Chondrocyte (in vitro differentiated cells): ENCODE data around the gene ATCAY. TPM values are rescaled to one million over a fixed set of nuclear protein-coding genes. Genes with fewer than 3 reads are reported as not detected.
"Not testable (repeated sequence)": the region's sequence is repeated elsewhere in the genome, so short reads cannot be mapped to it uniquely, and the experiment has no call there.

Experiments used
- DNase-seq: peaks from one replicate; pipeline ENCODE4 v3.0.0; 2021; ENCODE audit warnings: mixed read lengths, low spot score
- H3K27ac Mint-ChIP-seq: one replicate; pipeline ENCODE4 v1.8.0; 2021; ENCODE audit warnings: mild to moderate bottlenecking, moderate library complexity, mixed read lengths; ENCODE audit not compliant: unreplicated experiment
- H3K27me3 Mint-ChIP-seq: 2 replicates; pipeline ENCODE4 v1.8.0; 2021; ENCODE audit warnings: low read depth, mixed read lengths
- H3K36me3 Mint-ChIP-seq: 2 replicates; pipeline ENCODE4 v1.8.0; 2021; ENCODE audit warnings: low read depth, mixed read lengths
- H3K4me1 Mint-ChIP-seq: 2 replicates; pipeline ENCODE4 v1.8.0; 2021; ENCODE audit warnings: low read depth, mild to moderate bottlenecking, mixed read lengths
- H3K4me3 Mint-ChIP-seq: one replicate; pipeline ENCODE4 v1.8.0; 2021; ENCODE audit warnings: mild to moderate bottlenecking, moderate library complexity, mixed read lengths; ENCODE audit not compliant: unreplicated experiment
- H3K9me3 Mint-ChIP-seq: 2 replicates; pipeline ENCODE4 v1.8.0; 2021; ENCODE audit warnings: low read depth, mixed read lengths
- CTCF ChIP-seq: fragments of 200-600 bp; sonication (generic); IDR thresholded peaks from 2 replicates; pipeline ENCODE4 v1.5.0; 2021; ENCODE audit warnings: antibody characterized with exemption, mild to moderate bottlenecking, moderate library complexity
- total RNA-seq: library from RNA; stranded (reverse); gene quantifications from 3 replicates; pipeline ENCODE4 v1.2.1, GENCODE V29; 2021

Gene ATCAY
- total RNA-seq, 1 donor from 2014 or later: not detected

DNA sequence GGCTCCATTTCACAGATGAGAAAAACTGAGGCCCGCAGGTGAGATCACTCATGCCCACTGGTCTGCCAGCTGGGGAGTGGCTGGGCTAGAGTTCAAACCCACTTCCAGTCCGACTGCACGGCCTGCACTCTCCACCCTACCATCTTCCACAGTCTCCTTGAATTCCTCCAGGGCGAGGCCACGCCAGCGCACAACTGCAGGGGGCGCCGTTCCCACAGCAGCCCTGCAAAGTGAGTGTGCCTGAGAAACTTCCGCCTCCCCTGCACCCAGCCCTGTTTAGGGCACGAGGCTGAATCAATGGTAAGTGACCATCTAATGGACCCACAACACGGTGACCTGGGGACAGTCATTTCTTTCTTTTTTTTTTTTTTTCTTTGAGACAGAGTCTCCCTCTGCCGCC, 829 bp upstream of the ATCAY start:
- DNase-seq: no peak
- H3K27ac Mint-ChIP-seq: no peak overlapping the region

DNA sequence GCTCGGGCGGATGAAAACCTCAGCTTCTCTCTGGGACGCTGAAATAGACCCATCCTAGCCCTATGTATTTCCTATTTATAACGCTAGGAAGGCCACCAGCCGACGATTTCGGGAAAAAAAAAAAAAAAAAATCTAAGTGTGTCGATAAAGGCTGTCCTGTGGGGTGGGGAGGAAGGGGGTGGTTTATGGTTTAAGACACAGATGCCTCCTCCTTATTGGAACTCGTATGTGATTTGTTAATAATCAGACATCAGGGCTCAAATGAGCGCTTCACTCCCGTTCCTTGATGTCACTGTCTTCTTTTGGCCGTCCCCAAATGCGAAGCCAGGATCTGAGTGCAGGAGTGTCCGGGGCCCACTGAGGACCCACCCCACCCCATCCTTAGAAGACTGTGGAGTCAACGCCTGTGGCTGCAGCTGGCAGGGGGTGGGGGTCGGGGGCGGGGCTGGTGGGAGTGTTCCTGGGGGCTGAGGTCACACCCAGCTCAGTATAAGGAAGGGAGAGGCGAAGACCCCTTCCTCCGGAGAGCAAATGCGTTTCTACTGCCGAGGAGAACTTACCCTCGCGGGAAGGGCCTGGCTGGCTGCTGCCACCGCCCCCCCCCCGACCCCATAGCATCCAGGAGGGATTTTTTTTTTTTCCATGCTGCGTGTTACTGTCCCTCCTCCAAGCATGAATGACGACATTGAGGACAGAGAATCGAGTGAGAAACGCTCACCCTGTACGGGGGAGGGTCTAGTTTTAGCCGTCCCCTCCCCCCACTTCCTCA, 971 bp downstream of the ATCAY start:
- no peaks in the 10 kb centered on the region for H3K9me3 Mint-ChIP-seq
- H3K4me1 Mint-ChIP-seq: peaks cover 6% of the 10 kb centered on the region
- DNase-seq: no peak
- H3K4me3 Mint-ChIP-seq: no peak overlapping the region
- H3K27ac Mint-ChIP-seq: no peak overlapping the region
- H3K36me3 Mint-ChIP-seq: no peaks in the 10 kb centered on the region
- TF ChIP-seq CTCF: no peak
- H3K27me3 Mint-ChIP-seq: peaks cover 36% of the 10 kb centered on the region

More for the DNA sequence above, 829 bp upstream of the ATCAY start:
- TF ChIP-seq CTCF: peak; percentile 29
- Mint-ChIP-seq H3K36me3 (no peaks in the 10 kb centered on the region), H3K4me1 (peaks cover 6% of the 10 kb centered on the region), H3K9me3 (no peaks in the 10 kb centered on the region), H3K4me3 (no peak overlapping the region), H3K27me3 (peaks cover 36% of the 10 kb centered on the region)

GRCh38 chr19:3882041-3882384, 1.5 kb downstream of the ATCAY start:
- Mint-ChIP-seq H3K4me3 (no peak overlapping the region), H3K27ac (no peak overlapping the region), H3K4me1 (peaks cover 6% of the 10 kb centered on the region), H3K27me3 (peaks cover 36% of the 10 kb centered on the region), H3K9me3 (no peaks in the 10 kb centered on the region), H3K36me3 (no peaks in the 10 kb centered on the region)
- no peak for TF ChIP-seq CTCF
- DNase-seq: no peak

GRCh38 chr19:3890591-3890990, 10.1 kb downstream of the ATCAY start:
- Mint-ChIP-seq H3K4me3 (no peak overlapping the region), H3K4me1 (no peaks in the 10 kb centered on the region), H3K27me3 (peaks cover 10% of the 10 kb centered on the region), H3K9me3 (no peaks in the 10 kb centered on the region), H3K36me3 (no peaks in the 10 kb centered on the region), H3K27ac (no peak overlapping the region)
- DNase-seq: no peak
- TF ChIP-seq CTCF: no peak

DNA sequence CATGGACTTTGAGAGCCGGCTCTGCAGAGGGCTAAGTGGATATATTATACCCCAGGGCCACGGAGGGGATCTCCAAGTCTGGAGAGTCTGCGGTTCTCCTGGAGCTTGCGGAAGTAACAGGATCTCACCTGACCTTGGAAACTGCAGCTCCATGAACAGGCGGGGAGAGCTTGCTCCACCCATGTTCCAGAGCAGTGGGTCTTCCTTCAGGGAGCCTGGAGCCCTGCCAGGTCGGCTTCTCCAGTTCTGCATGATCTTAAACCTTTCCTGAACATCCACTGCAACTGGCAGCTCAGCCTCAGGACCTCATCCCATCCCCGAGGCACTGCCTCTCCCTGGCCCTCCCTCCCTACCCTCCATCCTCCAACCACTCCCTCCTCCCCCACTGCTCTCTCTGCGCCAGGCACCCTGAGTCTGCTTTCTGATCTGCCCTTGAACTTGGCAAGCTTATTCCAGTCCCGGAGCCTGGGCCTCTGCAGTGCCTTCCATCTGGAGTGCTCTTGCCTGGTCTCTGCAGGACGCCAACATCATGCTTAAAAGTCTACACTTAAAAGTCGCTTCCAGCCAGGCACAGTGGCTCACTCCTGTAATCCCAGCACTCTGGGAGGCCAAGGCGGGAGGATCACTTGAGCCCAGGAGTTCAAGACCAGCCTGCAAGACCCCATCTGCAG, 13.2 kb downstream of the ATCAY start:
- TF ChIP-seq CTCF: no peak
- H3K36me3 Mint-ChIP-seq: no peaks in the 10 kb centered on the region
- DNase-seq: no peak
- no peaks in the 10 kb centered on the region for H3K4me1 Mint-ChIP-seq
- H3K27ac Mint-ChIP-seq: no peak overlapping the region
- H3K4me3 Mint-ChIP-seq: no peak overlapping the region
- H3K27me3 Mint-ChIP-seq: peaks cover 18% of the 10 kb centered on the region
- peaks cover 3% of the 10 kb centered on the region for H3K9me3 Mint-ChIP-seq

DNA sequence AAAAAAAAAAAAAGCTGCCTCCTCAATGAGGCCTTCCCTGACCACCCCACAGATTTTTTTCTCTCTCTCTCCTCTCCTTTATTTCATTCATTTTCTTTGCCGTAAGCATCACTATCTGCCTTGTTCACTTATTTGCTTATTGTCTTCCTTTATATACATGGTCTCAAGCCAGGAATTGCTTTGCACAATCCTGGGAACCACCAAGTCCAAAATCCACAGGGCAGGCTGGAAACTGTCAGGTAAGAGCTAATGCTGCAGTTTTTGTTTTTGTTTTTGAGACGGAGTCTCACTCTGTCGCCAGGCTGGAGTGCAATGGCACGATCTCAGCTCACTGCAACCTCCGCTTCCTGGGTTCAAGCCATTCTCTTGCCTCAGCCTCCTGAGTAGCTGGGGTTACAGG, 14.5 kb downstream of the ATCAY start:
- not testable (repeated sequence) for DNase-seq, H3K36me3 Mint-ChIP-seq, H3K27ac Mint-ChIP-seq

More for the DNA sequence above, 14.5 kb downstream of the ATCAY start:
- H3K4me3 Mint-ChIP-seq, H3K9me3 Mint-ChIP-seq, H3K4me1 Mint-ChIP-seq: not testable (repeated sequence)
- H3K27me3 Mint-ChIP-seq: peaks cover 20% of the 10 kb centered on the region
